ENCODE results near the gene MARCHF10.

DNA sequence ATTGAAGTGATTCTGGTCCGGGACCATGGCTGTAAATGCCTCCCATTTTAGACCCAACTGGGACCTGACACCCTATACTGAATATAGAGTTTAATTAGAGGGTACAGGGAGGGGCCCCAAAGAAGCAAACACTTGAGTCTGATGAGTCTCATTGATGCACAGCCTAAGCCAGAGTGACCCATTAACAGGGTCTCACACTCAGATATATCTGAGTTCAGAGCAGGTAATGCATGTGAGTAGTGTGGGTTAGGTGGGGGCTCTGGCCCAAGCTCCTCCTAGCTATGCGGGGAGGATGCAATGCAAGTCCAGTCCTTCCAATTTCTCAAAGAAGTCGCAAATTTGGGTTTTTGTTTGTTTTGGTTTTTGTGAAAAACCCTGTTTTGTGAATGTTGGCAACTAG, 17.1 kb upstream of the MARCHF10 start:
- TF ChIP-seq SMC3 (conservative IDR thresholded peaks at IDR 0.05; ENCODE audit: poor library complexity) = no peak
- TF ChIP-seq EZH2 (IDR thresholded peaks at IDR 0.05; ENCODE audit: borderline replicate concordance, insufficient read depth, low read length, poor library complexity, severe bottlenecking) = no peak
- TF ChIP-seq POLR2AphosphoS5 (IDR thresholded peaks at IDR 0.05) = no peak
- TF ChIP-seq, protein P1, sequence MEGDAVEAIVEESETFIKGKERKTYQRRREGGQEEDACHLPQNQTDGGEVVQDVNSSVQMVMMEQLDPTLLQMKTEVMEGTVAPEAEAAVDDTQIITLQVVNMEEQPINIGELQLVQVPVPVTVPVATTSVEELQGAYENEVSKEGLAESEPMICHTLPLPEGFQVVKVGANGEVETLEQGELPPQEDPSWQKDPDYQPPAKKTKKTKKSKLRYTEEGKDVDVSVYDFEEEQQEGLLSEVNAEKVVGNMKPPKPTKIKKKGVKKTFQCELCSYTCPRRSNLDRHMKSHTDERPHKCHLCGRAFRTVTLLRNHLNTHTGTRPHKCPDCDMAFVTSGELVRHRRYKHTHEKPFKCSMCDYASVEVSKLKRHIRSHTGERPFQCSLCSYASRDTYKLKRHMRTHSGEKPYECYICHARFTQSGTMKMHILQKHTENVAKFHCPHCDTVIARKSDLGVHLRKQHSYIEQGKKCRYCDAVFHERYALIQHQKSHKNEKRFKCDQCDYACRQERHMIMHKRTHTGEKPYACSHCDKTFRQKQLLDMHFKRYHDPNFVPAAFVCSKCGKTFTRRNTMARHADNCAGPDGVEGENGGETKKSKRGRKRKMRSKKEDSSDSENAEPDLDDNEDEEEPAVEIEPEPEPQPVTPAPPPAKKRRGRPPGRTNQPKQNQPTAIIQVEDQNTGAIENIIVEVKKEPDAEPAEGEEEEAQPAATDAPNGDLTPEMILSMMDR (IDR thresholded peaks at IDR 0.05; ENCODE audit: poor library complexity, severe bottlenecking) = no peak
- TF ChIP-seq TAF1 (IDR thresholded peaks at IDR 0.05; ENCODE audit: low read depth) = no peak
- TF ChIP-seq, protein P2, sequence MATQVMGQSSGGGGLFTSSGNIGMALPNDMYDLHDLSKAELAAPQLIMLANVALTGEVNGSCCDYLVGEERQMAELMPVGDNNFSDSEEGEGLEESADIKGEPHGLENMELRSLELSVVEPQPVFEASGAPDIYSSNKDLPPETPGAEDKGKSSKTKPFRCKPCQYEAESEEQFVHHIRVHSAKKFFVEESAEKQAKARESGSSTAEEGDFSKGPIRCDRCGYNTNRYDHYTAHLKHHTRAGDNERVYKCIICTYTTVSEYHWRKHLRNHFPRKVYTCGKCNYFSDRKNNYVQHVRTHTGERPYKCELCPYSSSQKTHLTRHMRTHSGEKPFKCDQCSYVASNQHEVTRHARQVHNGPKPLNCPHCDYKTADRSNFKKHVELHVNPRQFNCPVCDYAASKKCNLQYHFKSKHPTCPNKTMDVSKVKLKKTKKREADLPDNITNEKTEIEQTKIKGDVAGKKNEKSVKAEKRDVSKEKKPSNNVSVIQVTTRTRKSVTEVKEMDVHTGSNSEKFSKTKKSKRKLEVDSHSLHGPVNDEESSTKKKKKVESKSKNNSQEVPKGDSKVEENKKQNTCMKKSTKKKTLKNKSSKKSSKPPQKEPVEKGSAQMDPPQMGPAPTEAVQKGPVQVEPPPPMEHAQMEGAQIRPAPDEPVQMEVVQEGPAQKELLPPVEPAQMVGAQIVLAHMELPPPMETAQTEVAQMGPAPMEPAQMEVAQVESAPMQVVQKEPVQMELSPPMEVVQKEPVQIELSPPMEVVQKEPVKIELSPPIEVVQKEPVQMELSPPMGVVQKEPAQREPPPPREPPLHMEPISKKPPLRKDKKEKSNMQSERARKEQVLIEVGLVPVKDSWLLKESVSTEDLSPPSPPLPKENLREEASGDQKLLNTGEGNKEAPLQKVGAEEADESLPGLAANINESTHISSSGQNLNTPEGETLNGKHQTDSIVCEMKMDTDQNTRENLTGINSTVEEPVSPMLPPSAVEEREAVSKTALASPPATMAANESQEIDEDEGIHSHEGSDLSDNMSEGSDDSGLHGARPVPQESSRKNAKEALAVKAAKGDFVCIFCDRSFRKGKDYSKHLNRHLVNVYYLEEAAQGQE (IDR thresholded peaks at IDR 0.05; ENCODE audit: borderline replicate concordance) = no peak
- no peak for TF ChIP-seq MXI1 (conservative IDR thresholded peaks at IDR 0.05; ENCODE audit: poor library complexity, severe bottlenecking)

Data from neural cell (in vitro differentiated cells).